Neural cell (in vitro differentiated cells): ENCODE measurements around the gene PPM1H. TPM values are rescaled to one million over a fixed set of nuclear protein-coding genes. Genes with fewer than 3 reads are reported as not detected.

ENCODE experiments used
- H2AFZ ChIP-seq: fragments of 200-600, 300-800 bp; sonication (generic), shearing (Covaris generic); 2 replicates; pipeline ENCODE4 v1.6.0; 2014; ENCODE audit warnings: low read depth, mild to moderate bottlenecking, antibody characterized with exemption, low read length, moderate library complexity
- H3F3A ChIP-seq: fragments of 200-600 bp; shearing (Covaris generic); 2 replicates; pipeline ENCODE4 v1.6.1; 2016; ENCODE audit warnings: mild to moderate bottlenecking, moderate library complexity, mixed read lengths, antibody characterized with exemption, low read length; ENCODE audit not compliant: insufficient read depth, poor library complexity, severe bottlenecking
- H3K27ac ChIP-seq: fragments of 200-600, 300-800 bp; sonication (generic), shearing (Covaris generic); 2 replicates; pipeline ENCODE4 v1.5.1; 2014; ENCODE audit warnings: mild to moderate bottlenecking, low read length, moderate library complexity
- H3K27me3 ChIP-seq: fragments of 300-800, 200-600 bp; sonication (generic), shearing (Covaris generic); 2 replicates; pipeline ENCODE4 v1.6.0; 2014; ENCODE audit warnings: mild to moderate bottlenecking, low read depth, low read length, moderate library complexity; ENCODE audit not compliant: insufficient read depth
- H3K36me3 ChIP-seq: fragments of 300-800, 200-600 bp; sonication (generic), shearing (Covaris generic); 2 replicates; pipeline ENCODE4 v1.5.1; 2014; ENCODE audit warnings: mild to moderate bottlenecking, antibody characterized with exemption, low read length, moderate library complexity; ENCODE audit not compliant: insufficient read depth
- H3K4me2 ChIP-seq: fragments of 300-800, 200-600 bp; sonication (generic), shearing (Covaris generic); 2 replicates; pipeline ENCODE4 v1.6.0; 2014; ENCODE audit warnings: mild to moderate bottlenecking, low read length
- H3K4me3 ChIP-seq: fragments of 300-800, 200-600 bp; sonication (generic), shearing (Covaris generic); 2 replicates; pipeline ENCODE4 v1.5.1; 2014; ENCODE audit warnings: mild to moderate bottlenecking, low read length, moderate library complexity
- H3K79me2 ChIP-seq: fragments of 200-600 bp; shearing (Covaris generic); replicated peaks from 2 replicates; pipeline ENCODE4 v1.6.0; 2014; ENCODE audit warnings: mild to moderate bottlenecking, low read length, moderate library complexity; ENCODE audit not compliant: insufficient read depth
- H3K9ac ChIP-seq: fragments of 300-800, 200-600 bp; sonication (generic), shearing (Covaris generic); 2 replicates; pipeline ENCODE4 v1.6.1; 2016; ENCODE audit warnings: mild to moderate bottlenecking, low read length, mixed read lengths
- H3K9me2 ChIP-seq: fragments of 200-600 bp; shearing (Covaris generic); 2 replicates; pipeline ENCODE4 v1.6.1; 2016; ENCODE audit warnings: mild to moderate bottlenecking, low read length, mixed read lengths; ENCODE audit not compliant: insufficient read depth
- H3K9me3 ChIP-seq: fragments of 200-600, 300-800 bp; sonication (generic), shearing (Covaris generic); 2 replicates; pipeline ENCODE4 v1.6.1; 2016; ENCODE audit warnings: mild to moderate bottlenecking, mixed run types, low read length, moderate library complexity, mixed read lengths
- H4K20me1 ChIP-seq: fragments of 200-600 bp; shearing (Covaris generic); 2 replicates; pipeline ENCODE4 v1.6.1; 2016; ENCODE audit warnings: mild to moderate bottlenecking, mixed run types; ENCODE audit not compliant: insufficient read depth
- CTCF ChIP-seq: fragments of 450-650 bp; IDR thresholded peaks from 2 replicates; pipeline ENCODE4 v1.5.1; 2014; ENCODE audit warnings: antibody characterized with exemption, mild to moderate bottlenecking, moderate library complexity; ENCODE audit not compliant: poor library complexity, severe bottlenecking
- EP300 ChIP-seq: fragments of 450-650 bp; conservative IDR thresholded peaks from 2 replicates; pipeline ENCODE4 v1.6.1; 2014; ENCODE audit warnings: antibody characterized with exemption, mild to moderate bottlenecking, moderate library complexity; ENCODE audit not compliant: poor library complexity, severe bottlenecking
- EZH2 ChIP-seq: fragments of 200-600, 300-800 bp; shearing (Covaris generic), sonication (generic); IDR thresholded peaks from 2 replicates; pipeline ENCODE4 v1.6.1; 2014; ENCODE audit warnings: antibody characterized with exemption, low read length, borderline replicate concordance, mild to moderate bottlenecking; ENCODE audit not compliant: insufficient read depth, poor library complexity, severe bottlenecking
- MXI1 ChIP-seq: fragments of 450-650 bp; conservative IDR thresholded peaks from 2 replicates; pipeline ENCODE4 v1.6.1; 2014; ENCODE audit warnings: antibody characterized with exemption, mild to moderate bottlenecking; ENCODE audit not compliant: poor library complexity, severe bottlenecking
- POLR2AphosphoS5 ChIP-seq: IDR thresholded peaks from 2 replicates; pipeline ENCODE4 v1.6.1; 2012
- RAD21 ChIP-seq: fragments of 450-650 bp; conservative IDR thresholded peaks from 2 replicates; pipeline ENCODE4 v1.6.1; 2014; ENCODE audit warnings: antibody characterized with exemption, mild to moderate bottlenecking, moderate library complexity
- REST ChIP-seq: IDR thresholded peaks from 2 replicates; pipeline ENCODE4 v1.6.1; 2012; ENCODE audit warnings: borderline replicate concordance
- SMC3 ChIP-seq: fragments of 450-650 bp; conservative IDR thresholded peaks from 2 replicates; pipeline ENCODE4 v1.6.1; 2014; ENCODE audit warnings: antibody characterized with exemption, mild to moderate bottlenecking, moderate library complexity; ENCODE audit not compliant: poor library complexity
- TAF1 ChIP-seq: IDR thresholded peaks from 2 replicates; pipeline ENCODE4 v1.6.1; 2012; ENCODE audit warnings: low read depth
- polyA plus RNA-seq: library from polyadenylated mRNA; depleted of rRNA; stranded (reverse); fragments of >200 nt; gene quantifications from 2 replicates; pipeline ENCODE4 v1.2.3, GENCODE V29; 2014

PPM1H gene
- polyA plus RNA-seq, 1 donor from 2014 or later: 3.9 TPM

- Histone ChIP-seq H2AFZ (no peak overlapping the region), H4K20me1 (no peaks in the 10 kb centered on the region), H3K79me2 (no peaks in the 10 kb centered on the region), H3K9ac (peak overlapping the region; percentile 13), H3F3A (no peaks in the 10 kb centered on the region), H3K9me2 (no peaks in the 10 kb centered on the region), H3K27ac (peak overlapping the region; percentile 28), H3K27me3 (no peaks in the 10 kb centered on the region), H3K9me3 (no peaks in the 10 kb centered on the region), H3K36me3 (no peaks in the 10 kb centered on the region), H3K4me3 (peak overlapping the region; percentile 42), H3K4me2 (peak overlapping the region; percentile 25)
- TF ChIP-seq EP300: peak; percentile 44
- no peak for TF ChIP-seq TAF1
- TF ChIP-seq RAD21: no peak
Measured at GRCh38 chr12:62711631-62712241, 223.2 kb downstream of the PPM1H start.

GRCh38 chr12:62709311-62709710 lies 225.6 kb downstream of the PPM1H start:
- Histone ChIP-seq H3K9ac (no peak overlapping the region), H3K9me2 (no peaks in the 10 kb centered on the region), H3F3A (no peaks in the 10 kb centered on the region), H3K27ac (no peak overlapping the region), H3K4me3 (no peak overlapping the region), H3K4me2 (no peak overlapping the region), H3K79me2 (no peaks in the 10 kb centered on the region), H3K9me3 (no peaks in the 10 kb centered on the region), H3K27me3 (no peaks in the 10 kb centered on the region), H3K36me3 (no peaks in the 10 kb centered on the region), H2AFZ (no peak overlapping the region), H4K20me1 (no peaks in the 10 kb centered on the region)
- TF ChIP-seq EZH2: no peak
- no peak for TF ChIP-seq SMC3

DNA sequence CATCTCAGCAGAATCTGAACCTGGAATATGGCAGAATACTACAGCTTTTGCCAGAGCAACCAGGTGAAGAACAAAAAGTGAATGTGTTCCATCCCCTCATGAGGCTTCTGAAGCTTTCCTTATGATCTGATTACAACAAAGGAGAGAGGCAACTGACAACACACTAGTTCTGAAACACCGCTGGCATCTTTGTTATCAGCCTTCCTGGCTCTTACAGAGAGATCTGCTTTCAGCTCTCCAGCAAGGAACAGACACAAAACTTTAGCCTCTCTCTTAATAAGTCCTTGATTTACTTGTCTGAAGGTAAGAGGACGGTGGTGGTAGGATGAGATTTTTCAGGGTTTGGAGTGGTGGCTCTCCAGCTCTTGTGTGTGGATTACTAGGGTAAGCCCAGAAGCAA lies 227.0 kb downstream of the PPM1H start:
- Histone ChIP-seq H3K9ac (no peak overlapping the region), H3F3A (no peaks in the 10 kb centered on the region), H4K20me1 (no peaks in the 10 kb centered on the region)

More for the DNA sequence above, 227.0 kb downstream of the PPM1H start:
- Histone ChIP-seq H3K9me3 (no peaks in the 10 kb centered on the region), H3K27me3 (no peaks in the 10 kb centered on the region), H3K79me2 (no peaks in the 10 kb centered on the region), H3K36me3 (no peaks in the 10 kb centered on the region), H3K9me2 (no peaks in the 10 kb centered on the region), H2AFZ (no peak overlapping the region), H3K27ac (no peak overlapping the region), H3K4me3 (no peak overlapping the region), H3K4me2 (no peak overlapping the region)
- TF ChIP-seq MXI1: no peak
- no peak for TF ChIP-seq POLR2AphosphoS5
- no peak for TF ChIP-seq REST
- TF ChIP-seq EZH2: no peak
- TF ChIP-seq TAF1: no peak
- no peak for TF ChIP-seq RAD21
- TF ChIP-seq EP300: no peak
- no peak for TF ChIP-seq CTCF
- TF ChIP-seq SMC3: no peak
